ENCODE results near the gene CHIT1.

DNA sequence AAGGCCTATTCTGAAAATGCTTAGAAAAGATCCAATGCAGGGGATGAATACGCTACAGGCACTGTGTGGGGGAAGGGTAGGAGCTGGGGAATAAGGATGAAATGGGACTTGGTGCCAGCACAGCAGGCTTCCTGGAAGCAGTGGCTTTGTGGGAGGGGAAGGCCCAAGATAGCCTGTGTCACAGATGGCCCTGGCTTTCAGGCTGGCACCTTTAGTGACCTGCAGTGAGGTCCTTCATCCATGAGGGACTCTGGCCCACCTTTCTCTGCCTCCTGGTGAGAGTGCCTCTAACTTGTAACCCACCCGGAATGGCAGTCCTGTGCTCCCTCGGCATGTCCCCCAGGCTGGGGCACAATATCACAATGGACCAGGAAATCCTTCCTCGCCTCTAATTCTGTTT, 43.9 kb downstream of the CHIT1 start:
- TF ChIP-seq EZH2 (IDR thresholded peaks at IDR 0.05; ENCODE audit: borderline replicate concordance, insufficient read depth, low read length, poor library complexity, severe bottlenecking) (no peak), TAF1 (IDR thresholded peaks at IDR 0.05; ENCODE audit: low read depth) (no peak), POLR2AphosphoS5 (IDR thresholded peaks at IDR 0.05) (no peak)
- TF ChIP-seq, protein P1, sequence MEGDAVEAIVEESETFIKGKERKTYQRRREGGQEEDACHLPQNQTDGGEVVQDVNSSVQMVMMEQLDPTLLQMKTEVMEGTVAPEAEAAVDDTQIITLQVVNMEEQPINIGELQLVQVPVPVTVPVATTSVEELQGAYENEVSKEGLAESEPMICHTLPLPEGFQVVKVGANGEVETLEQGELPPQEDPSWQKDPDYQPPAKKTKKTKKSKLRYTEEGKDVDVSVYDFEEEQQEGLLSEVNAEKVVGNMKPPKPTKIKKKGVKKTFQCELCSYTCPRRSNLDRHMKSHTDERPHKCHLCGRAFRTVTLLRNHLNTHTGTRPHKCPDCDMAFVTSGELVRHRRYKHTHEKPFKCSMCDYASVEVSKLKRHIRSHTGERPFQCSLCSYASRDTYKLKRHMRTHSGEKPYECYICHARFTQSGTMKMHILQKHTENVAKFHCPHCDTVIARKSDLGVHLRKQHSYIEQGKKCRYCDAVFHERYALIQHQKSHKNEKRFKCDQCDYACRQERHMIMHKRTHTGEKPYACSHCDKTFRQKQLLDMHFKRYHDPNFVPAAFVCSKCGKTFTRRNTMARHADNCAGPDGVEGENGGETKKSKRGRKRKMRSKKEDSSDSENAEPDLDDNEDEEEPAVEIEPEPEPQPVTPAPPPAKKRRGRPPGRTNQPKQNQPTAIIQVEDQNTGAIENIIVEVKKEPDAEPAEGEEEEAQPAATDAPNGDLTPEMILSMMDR (IDR thresholded peaks at IDR 0.05; ENCODE audit: poor library complexity, severe bottlenecking), result no peak
- TF ChIP-seq, protein P2, sequence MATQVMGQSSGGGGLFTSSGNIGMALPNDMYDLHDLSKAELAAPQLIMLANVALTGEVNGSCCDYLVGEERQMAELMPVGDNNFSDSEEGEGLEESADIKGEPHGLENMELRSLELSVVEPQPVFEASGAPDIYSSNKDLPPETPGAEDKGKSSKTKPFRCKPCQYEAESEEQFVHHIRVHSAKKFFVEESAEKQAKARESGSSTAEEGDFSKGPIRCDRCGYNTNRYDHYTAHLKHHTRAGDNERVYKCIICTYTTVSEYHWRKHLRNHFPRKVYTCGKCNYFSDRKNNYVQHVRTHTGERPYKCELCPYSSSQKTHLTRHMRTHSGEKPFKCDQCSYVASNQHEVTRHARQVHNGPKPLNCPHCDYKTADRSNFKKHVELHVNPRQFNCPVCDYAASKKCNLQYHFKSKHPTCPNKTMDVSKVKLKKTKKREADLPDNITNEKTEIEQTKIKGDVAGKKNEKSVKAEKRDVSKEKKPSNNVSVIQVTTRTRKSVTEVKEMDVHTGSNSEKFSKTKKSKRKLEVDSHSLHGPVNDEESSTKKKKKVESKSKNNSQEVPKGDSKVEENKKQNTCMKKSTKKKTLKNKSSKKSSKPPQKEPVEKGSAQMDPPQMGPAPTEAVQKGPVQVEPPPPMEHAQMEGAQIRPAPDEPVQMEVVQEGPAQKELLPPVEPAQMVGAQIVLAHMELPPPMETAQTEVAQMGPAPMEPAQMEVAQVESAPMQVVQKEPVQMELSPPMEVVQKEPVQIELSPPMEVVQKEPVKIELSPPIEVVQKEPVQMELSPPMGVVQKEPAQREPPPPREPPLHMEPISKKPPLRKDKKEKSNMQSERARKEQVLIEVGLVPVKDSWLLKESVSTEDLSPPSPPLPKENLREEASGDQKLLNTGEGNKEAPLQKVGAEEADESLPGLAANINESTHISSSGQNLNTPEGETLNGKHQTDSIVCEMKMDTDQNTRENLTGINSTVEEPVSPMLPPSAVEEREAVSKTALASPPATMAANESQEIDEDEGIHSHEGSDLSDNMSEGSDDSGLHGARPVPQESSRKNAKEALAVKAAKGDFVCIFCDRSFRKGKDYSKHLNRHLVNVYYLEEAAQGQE (IDR thresholded peaks at IDR 0.05; ENCODE audit: borderline replicate concordance), result no peak
